Mammary epithelial cell (primary cell): ENCODE results near the gene EZH1.

ENCODE experiments used
- EZH2 ChIP-seq: IDR thresholded peaks from 2 replicates; pipeline ENCODE4 v1.6.1; 2012; ENCODE audit warnings: low read length, inconsistent platforms, borderline replicate concordance
- TF ChIP-seq, protein P1 (sequence below), 2 donors: IDR thresholded peaks in 1 of 2; conservative IDR thresholded peaks in 1 of 2; 2 replicates each; pipeline ENCODE4 v1.5.1; 2011 to 2012; ENCODE audit warnings: inconsistent platforms in 2 of 2, low read length in 2 of 2, mild to moderate bottlenecking in 2 of 2, control low read depth in 1 of 2, low read depth in 1 of 2; ENCODE audit not compliant: insufficient read depth in 1 of 2; ENCODE audit errors: extremely low read depth in 1 of 2

DNA sequence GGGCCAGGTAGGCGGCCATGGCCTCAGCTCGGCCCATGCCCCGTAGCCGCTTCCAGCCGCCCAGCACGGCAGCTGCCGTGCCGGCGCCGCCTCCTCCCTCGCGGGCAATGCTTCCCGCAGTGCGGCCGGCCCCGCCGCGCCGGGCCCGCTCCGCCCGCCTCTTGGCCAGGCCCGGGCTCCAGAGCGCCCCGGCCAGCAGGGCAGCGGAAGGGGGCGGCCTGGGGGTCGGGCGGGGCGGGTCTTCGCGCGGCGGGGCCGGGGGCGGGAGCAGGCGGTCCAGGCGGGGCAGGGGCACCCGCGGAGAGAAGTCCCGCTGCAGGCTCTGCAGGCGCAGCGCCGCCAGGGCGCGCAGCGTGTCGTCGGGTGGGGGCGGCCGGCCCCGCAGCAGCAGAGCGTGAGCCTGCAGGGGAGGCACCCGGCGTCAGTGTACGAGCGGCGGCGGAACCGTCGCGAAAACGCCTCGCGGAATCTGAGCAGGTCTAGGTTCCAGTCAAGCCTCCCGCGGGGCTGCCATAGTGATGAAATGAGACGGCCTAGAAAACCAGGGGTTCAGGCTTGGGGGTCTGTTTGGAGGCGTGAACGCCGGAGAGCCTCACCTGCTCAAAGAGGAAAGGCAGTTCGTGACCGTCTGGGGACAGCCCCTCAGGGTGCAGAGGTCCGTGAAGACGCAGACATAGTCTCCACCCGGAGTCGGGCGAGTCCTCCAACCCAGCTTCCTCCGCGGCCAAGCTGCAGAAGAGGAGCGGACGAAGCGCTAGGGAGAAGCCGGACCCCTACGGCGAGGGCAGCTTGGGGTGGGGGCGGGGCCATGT lies 74.7 kb downstream of the EZH1 start:
- TF ChIP-seq, protein P1, sequence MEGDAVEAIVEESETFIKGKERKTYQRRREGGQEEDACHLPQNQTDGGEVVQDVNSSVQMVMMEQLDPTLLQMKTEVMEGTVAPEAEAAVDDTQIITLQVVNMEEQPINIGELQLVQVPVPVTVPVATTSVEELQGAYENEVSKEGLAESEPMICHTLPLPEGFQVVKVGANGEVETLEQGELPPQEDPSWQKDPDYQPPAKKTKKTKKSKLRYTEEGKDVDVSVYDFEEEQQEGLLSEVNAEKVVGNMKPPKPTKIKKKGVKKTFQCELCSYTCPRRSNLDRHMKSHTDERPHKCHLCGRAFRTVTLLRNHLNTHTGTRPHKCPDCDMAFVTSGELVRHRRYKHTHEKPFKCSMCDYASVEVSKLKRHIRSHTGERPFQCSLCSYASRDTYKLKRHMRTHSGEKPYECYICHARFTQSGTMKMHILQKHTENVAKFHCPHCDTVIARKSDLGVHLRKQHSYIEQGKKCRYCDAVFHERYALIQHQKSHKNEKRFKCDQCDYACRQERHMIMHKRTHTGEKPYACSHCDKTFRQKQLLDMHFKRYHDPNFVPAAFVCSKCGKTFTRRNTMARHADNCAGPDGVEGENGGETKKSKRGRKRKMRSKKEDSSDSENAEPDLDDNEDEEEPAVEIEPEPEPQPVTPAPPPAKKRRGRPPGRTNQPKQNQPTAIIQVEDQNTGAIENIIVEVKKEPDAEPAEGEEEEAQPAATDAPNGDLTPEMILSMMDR (conservative IDR thresholded peaks at IDR 0.05 in 1 of 2, IDR thresholded peaks at IDR 0.05 in 1 of 2; ENCODE audit: extremely low read depth in 1 of 2, insufficient read depth in 1 of 2, low read depth in 1 of 2, low read length in 2 of 2), result no peak
- TF ChIP-seq EZH2, result no peak
